ENCODE results near the gene MARCHF11.

The MARCHF11 gene

DNA sequence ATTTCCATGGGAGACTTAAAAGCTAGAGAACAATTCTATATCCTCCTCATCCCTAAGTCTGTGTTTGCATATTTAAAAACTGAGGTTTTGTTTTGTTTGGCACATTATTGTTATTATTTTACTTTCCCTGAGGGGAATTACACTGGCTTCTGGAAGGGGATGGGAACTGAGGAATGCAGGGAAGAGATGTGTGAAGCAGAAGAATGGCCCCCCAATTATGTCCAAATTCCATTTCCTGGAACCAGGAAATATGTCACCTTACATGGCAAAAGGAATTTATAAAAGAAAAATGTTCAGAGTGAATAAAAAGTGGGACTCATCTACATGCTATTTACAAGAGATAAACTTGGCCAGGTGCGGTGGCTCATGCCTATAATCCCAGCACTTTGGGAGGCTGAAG, 129.8 kb downstream of the MARCHF11 start:
- DNase-seq, result no peak

DNA sequence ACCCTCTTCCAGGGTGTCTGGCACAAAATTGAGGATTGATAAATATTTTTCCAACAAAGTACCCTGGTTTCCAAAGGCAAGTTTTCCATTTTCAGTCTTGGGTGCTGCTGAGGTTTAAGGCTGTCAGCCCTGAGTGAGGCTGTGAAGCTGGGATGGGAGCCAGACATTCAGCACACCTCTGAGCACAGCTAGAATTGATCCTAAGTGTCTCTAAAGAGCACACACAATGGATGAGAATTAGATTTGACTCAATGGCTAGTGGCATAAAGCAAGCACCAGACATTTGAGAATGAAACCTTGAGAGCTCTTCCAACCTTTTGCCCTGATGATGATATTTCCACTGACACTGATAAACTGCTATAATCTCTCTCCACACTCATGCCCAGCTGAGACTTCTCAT, 131.5 kb downstream of the MARCHF11 start:
- DNase-seq, result no peak

DNA sequence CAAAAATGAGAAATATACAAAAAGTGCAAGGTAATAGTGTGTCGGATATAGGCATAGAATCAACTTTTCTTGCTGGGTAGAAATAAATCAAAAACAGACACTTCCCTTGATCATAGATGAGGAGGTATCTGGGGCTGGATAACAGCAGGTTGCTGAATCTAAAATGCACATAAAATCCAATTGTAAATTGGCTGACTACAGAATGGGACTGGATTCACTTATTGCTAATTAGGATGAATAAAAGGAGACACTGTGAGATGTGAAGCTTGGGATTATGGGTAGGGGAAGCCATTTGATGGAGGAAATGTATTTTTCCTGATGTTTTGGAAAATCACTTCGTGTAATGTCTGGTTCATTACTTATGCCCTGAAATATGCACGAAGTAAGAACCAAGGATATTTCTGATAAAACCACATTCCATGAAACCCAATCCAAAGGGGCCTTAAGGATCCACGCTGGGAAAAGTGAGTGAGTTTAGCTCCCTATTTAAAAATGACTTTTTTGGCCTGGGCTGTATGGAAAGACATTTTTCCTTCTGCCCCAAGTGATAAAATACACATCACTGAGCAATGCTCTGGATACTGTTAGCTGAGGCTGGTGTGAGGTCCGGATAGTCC, 136.1 kb downstream of the MARCHF11 start:
- no peak for DNase-seq

DNA sequence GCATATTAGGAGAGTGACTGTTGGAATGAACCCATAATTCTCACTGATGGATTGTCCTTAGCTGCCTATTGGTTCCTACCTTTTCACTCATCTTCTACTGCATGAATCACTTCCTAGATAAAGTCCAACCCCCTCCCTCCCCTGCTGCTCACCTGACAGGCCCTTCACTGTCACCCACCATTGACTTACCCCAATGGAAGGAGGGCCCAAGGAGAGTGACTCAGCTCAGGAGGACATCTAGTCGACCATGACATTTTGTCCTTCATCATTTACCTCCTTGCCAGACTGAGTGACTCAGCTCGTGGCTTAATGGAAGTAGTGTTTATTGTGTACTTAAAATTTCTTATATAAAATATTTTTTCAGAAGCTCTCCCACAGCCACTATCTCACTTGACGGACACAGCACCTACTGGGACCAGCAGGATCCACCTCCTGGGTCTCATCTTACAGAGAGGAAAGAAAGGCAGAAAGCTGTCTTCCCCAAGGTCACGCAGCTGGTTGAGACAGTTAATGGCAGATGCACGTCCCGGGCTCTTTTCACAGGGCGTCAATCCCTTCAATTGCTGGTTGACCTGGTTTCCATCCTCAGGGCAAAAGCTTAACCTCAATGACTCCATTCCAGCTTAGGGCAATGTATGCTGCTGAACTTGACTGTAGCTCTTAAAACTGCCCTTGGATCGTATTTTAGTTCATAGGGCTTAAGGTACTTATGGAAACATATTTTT, 142.3 kb downstream of the MARCHF11 start:
- no peak for DNase-seq

DNA sequence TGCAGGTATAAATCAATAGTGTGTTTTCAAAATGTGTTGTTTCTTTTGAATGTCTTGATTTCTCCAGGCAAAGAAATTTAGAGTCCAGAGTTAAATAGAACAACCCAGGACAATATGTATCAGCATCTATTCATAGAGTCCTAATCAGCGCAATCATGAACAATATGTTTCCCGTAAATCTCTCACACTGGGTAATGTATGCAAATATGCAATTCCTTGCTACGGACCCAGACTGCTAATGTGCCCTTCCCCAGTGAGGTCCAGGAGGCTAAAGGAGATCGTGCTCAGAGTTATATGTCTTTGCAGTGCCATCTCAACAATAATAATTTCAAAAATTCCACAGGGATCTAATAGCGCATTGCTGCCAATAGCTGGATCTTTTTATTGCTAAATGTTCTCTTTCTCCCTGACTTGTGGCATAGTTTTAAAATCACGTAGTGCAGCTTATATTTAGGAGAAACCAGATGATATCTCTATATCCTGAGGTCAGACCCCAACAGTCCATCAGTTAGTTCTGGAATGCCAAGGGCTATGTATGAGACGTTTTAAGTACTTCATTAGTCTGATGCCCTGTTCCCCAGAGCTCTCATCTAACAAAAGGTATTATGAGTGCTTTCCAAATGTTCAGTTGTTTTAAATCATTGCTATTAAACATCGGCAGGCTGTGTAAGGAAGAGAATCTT, 145.1 kb downstream of the MARCHF11 start:
- no peak for DNase-seq

DNA sequence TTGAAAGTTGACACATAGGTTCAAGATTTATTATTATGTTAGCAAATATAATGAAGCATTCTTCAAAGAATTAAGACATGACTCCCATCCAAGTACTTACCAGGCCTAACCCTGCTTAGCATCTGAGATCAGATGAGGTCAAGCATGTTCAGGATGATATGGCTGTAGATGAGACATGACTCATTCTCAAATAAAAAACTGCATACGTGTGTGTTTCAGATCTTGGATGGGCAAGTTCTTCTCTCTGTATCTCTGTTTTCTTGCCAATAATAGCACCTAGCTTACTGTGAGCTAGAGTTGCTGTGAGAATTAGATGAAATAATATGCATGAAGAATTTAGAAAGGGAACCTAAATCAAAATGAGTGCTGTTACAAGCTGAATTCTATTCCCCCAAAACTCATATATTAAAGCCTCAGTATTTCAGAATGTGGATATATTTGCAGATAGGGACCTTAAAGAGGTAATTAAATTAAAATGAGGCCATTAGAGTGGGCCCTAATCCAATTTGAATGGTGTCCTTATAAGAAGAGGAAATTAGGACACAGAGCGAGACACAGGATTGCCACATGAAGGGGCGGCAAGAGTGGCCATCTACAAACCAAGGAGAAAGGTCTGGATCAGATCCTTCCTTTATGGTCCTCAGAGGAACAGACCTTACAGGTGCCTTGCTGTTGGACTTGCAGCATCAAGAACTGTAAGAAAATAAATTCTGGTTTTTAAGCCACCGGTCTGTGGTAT, 146.2 kb downstream of the MARCHF11 start:
- DNase-seq, result no peak

DNA sequence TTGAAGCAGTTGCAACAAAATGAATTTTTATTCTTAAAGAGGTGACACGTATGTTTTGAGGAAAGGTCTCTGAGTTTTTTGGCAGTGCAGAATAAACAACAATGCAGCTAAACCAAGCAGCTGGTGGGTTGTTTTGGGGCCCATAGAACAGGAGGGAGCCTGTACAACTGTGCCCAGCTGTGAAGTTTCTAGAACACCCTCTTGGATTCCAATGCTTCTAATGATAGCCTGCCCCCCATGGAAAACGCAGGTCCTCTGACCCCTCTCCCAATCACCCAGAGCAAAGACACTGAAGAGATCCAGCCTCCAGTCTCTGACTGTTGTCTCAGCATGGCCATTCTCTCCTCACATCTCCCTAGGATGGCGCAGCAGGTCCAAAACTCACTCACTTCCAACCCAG, 150.9 kb downstream of the MARCHF11 start:
- no peak for DNase-seq

DNA sequence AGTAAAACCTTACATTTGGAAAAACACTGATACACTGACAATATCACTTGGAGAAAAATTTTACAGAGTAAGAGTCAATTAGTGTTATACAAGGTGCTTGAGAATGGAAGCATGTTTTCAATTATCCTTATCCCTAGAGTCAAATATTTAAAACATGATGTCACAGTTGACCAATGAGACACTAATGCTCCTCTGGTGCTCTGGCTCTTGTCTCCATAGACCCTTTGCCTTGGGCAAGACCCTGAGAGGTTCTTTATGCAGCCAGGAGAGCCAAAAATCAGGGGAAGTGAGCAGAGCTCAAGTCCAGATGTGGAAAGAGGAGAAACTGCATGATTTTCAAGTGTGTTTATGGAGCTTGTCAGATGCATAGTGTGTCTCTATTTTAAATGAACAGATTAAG, 153.9 kb downstream of the MARCHF11 start:
- no peak for DNase-seq

DNA sequence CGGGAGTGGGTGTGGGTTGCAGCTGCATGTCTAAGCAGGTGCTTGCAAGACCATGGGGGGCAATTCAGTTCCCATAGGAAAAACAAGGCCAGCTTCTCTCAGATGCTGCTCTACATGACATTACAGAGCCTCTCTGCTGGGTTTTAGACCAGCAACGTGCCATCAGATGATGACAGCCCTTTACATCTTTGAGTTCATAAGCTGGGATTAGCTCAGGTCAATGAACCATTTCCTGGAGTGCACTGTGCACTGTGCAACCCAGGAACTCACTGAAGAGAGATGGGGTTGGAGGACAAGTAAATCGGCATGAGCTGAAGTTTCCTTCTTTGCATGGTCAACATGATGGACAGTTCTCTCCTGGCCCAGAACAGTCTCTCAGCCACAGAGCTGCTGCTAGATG, 160.6 kb downstream of the MARCHF11 start:
- no peak for DNase-seq

DNA sequence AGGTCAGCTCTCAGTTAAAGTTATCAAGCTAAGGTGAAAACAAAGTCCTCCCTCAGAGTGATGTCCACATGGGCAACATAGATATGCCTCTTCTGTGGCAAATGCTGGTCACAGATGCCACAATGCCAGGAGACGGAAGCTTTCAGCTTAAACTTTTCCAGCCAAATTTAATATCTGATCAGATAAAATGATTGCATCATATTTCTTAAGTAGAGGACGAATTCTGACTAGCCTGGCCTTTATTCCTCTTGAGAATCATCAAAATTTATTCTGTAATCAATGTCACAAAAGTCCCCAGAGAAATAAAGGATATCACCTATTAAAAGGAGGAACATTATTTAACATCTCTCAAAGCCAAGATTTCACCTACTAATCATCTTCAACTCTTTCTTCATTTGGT, 161.9 kb downstream of the MARCHF11 start:
- DNase-seq, result no peak
